ENCODE data around the gene PPARG.

- TF ChIP-seq FOXK2 (IDR thresholded peaks at IDR 0.05) = no peak
- TF ChIP-seq ARNT (IDR thresholded peaks at IDR 0.05) = no peak
- TF ChIP-seq SP1 (IDR thresholded peaks at IDR 0.05) = no peak
- TF ChIP-seq FOXA1 (IDR thresholded peaks at IDR 0.05) = no peak
- no peak for TF ChIP-seq BHLHE40 (IDR thresholded peaks at IDR 0.05; ENCODE audit: borderline replicate concordance)
- TF ChIP-seq SUZ12 (IDR thresholded peaks at IDR 0.05) = no peak
- TF ChIP-seq L3MBTL2 (conservative IDR thresholded peaks at IDR 0.05) = no peak
Measured at GRCh38 chr3:12451481-12451880, 162.6 kb downstream of the PPARG start.

All from HEK293T (cell line).